ENCODE data around the gene GATAD2A.

GATAD2A gene

DNA sequence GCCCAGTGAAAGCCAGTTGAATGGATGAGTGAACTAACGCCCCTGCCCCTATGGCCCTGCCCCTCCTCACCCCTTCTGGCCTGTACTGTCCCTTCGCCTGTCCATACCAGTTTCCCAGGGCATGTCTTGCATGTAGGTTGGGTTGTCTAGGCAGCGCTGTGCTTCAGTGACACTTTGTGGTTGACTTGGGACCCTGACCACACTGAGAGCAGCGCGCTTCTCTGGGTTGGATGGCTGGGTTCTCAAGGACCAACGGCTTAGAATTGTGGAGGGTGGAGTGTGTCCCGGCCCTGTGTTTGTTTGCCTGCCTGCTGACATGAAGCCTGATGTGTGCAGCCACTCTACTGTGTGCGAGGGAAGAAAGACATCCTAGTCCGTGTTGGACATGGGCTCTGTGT lies 15.8 kb downstream of the GATAD2A start:
- no peak for TF ChIP-seq POLR2A (IDR thresholded peaks at IDR 0.05; ENCODE audit: low read depth, low read length)
- DNase-seq (ENCODE audit: insufficient read length, low spot score) (no peak), FAIRE-seq (no peak)

DNA sequence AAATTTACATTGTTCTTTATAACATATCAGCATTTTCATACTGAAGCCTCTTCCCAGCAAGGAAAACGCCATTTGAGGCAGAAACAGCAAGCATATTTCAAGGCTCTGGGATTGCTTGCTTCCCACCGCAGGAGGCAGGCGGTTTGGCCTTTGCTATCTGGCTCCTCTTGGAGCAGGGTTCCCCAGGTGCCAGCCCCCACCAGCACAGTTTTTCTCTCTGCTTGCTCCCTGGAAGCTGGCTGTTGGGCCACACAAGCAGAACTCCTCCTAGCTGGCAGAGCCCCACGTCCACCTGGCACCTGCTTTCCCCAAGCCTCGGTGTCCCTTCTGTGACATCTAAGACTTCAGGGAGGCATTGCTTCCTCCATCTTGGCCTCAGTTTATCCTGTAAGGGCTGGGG lies 16.7 kb downstream of the GATAD2A start:
- DNase-seq (ENCODE audit: insufficient read length, low spot score) (no peak), FAIRE-seq (no peak)
- no peak for TF ChIP-seq POLR2A (IDR thresholded peaks at IDR 0.05; ENCODE audit: low read depth, low read length)

DNA sequence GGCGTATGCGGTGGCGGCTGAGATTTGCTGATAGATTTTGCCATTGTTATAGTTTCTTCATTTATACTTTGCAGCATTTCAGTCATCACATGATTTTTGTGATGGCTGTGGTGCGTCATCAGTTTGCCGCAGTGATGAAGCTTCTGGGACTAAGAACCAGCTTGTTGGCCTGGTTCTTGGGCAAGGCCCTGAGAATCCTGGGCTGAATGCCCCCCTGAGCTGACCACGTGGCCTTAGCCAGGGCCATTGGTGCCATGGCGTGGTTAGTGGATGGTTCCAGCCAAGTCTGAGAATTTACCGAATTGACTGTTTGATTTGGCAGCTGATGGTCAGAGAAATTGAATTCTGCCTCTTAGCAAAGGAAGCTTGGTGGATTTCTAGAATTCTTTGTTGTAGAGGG lies 17.8 kb downstream of the GATAD2A start:
- FAIRE-seq (no peak), DNase-seq (ENCODE audit: insufficient read length, low spot score) (no peak)
- no peak for TF ChIP-seq POLR2A (IDR thresholded peaks at IDR 0.05; ENCODE audit: low read depth, low read length)

DNA sequence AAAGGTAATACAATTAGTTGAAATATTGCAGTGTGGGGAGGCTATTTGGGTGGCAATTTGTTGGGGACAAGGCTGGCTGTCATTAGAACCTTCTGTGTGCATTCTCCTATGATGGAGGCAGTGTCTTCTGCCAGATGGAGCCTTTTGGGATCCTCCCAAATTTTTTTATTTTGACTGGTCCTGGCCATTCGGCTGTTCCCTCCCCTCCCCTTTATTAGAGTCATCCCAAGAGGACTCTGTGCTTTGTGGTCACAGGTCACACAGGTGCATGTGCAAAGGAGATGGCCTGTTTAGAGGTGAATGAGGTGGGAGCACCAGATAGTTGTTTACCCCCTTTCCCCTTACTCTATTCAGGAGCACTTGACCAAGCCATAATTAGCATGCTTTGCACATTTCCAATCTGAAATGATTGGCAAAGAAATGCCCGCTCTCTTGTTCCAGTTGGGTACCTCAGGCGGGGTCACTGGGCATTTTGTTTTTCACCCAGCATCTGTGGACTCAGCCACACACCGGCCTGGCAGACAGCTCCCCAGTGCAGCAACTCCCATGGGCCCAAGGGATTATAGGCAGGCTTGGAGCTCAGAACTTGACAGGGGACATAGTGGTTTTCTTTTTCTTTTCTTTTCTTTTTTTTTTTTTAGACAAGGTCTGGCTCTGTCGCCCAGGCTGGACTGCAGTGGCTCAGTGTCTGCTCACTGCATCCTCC lies 19.8 kb downstream of the GATAD2A start:
- no peak for FAIRE-seq
- no peak for TF ChIP-seq POLR2A (IDR thresholded peaks at IDR 0.05; ENCODE audit: low read depth, low read length)
- DNase-seq (ENCODE audit: insufficient read length, low spot score) = no peak

DNA sequence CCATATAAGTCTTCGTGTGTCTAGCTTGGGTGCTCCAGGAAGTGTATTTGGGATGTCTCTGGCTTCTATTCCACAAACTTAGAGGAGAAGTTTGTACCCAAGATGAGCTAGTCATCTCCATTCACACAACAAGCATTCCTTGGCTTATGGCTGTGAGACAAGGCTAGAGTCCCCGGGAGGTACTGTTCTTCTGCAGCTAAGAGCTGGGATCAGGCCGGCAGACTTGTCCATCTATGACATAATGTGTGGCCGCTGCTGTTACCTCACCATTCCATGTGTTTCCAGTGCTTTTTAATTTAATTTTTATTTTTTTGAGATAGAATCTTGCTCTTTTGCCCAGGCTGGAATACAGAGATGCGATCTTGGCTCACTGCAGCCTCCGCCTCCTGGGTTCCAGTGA lies 20.7 kb downstream of the GATAD2A start:
- TF ChIP-seq POLR2A (IDR thresholded peaks at IDR 0.05; ENCODE audit: low read depth, low read length) = no peak

DNA sequence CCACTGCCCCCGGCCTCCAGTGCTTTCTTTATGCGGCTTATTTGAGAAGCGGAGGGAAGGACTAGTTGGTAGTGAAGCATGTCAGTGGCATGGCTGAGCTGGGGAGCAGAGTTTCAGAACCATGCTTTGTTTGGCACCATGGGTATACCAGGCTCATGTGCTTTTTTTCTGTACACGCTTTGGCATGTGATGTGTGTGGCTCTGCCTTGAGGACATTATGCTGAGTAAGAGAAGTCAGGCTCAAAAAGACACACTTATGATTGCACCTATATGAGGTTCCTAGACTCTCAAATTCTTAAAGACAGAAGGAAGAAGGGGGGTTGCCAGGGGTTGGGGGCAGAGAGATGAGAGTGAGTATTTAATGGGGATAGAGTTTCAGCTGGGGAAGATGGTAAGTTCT lies 21.3 kb downstream of the GATAD2A start:
- TF ChIP-seq POLR2A (IDR thresholded peaks at IDR 0.05; ENCODE audit: low read depth, low read length) = no peak
- FAIRE-seq (no peak), DNase-seq (ENCODE audit: insufficient read length, low spot score) (no peak)

More for the DNA sequence above, 20.7 kb downstream of the GATAD2A start:
- no peak for DNase-seq (ENCODE audit: insufficient read length, low spot score)
- FAIRE-seq = no peak

DNA sequence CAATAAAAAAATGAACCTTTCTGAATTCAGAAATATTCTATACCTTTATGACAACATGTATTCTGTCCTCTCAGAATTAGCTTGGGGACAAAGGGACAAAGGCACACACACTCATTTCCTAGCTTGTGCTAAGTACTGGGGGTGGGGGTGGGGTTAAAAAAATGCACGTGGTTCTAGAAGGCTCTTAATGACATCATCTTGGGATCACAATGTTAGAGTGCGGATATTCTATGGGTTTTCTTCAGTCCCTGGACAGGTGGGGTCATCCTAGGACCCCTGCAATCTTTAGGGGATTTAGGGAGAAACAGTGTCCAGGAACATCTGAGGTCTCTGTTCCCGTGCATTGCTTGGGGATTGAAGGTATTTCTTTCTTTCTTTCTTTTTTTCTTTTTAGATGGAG lies 21.8 kb downstream of the GATAD2A start:
- TF ChIP-seq POLR2A (IDR thresholded peaks at IDR 0.05; ENCODE audit: low read depth, low read length) = no peak
- FAIRE-seq (no peak), DNase-seq (ENCODE audit: insufficient read length, low spot score) (no peak)

DNA sequence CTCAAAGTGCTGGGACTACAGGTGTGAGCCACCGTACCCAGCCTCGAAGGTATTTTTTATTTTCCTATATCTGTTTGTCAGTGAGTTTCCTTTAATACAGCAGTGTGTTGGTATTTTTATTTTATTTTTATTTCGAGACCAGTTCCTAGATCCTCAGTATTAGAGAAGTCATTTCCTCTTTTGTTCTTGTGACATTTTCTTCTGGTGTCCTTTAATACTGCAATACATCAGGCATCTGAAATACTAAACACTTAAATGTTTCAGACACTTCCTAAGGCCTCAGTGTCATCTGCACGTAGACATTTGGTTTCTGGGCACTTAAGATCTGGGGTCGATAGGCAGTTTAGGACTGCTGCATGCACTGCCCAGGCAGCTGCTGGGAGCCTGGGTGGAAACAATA lies 22.5 kb downstream of the GATAD2A start:
- FAIRE-seq (no peak), DNase-seq (ENCODE audit: insufficient read length, low spot score) (no peak)
- TF ChIP-seq POLR2A (IDR thresholded peaks at IDR 0.05; ENCODE audit: low read depth, low read length) = no peak

DNA sequence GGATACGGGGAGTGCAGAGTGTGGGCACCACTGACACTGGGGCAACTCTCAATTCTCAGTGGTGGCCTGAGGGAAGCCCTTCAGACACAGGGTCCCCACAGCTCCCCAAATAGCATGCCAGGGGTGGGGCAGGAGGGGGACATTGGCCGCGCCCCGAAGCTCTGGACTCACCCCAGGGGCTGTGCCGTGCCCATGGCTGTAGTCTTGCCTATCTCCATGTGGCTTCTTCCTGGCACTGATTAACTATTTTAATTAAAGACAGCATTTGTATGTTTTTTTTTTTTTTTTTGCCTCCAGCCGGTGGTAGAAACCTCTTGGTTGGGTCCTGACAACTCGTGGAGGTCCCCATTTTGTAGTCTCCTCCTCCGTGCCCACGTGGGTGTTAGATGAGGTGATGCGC lies 23.3 kb downstream of the GATAD2A start:
- TF ChIP-seq POLR2A (IDR thresholded peaks at IDR 0.05; ENCODE audit: low read depth, low read length) = no peak
- FAIRE-seq (no peak), DNase-seq (ENCODE audit: insufficient read length, low spot score) (no peak)

DNA sequence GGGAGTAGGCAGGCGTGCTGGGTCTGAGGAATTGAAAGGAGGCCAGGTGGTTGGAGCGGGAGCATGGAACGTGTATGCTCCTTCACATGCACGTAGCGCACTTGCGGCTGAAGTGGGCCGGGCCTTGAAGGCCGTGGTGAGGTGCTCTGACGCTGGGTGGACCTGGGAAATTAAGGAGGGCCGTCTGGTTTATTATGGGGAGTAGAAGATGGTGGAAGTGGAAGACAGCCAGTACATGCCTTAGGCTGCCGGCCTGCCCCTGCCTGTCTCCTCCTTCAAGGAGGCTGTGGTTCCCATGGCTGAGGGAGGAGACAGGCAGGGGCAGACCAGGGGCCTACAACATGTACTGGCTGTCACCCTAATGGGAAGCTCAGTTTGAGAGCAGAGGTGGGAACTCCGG lies 23.9 kb downstream of the GATAD2A start:
- no peak for TF ChIP-seq POLR2A (IDR thresholded peaks at IDR 0.05; ENCODE audit: low read depth, low read length)
- no peak for DNase-seq (ENCODE audit: insufficient read length, low spot score)
- no peak for FAIRE-seq

DNA sequence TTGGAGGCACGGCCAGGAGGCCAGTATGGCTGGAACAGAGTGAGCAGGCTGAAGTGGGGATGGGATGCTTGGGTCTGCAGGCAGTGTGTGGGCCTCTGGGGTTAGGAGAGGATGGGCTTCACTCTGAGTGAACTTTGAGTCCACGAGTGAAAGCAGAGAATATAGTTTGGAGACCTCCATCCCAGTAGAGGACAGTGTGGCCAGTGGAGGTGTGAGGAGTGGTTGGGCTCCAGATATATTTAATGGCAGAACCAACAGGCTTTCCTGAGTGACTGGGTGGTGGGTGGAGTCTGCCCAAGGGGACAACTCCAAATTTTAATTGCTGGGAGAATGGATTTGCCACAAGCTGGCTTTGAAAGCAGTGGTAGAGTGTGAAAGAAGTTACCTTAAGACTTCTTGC lies 27.3 kb downstream of the GATAD2A start:
- TF ChIP-seq POLR2A (IDR thresholded peaks at IDR 0.05; ENCODE audit: low read depth, low read length) = no peak
- no peak for DNase-seq (ENCODE audit: insufficient read length, low spot score)
- FAIRE-seq = no peak

DNA sequence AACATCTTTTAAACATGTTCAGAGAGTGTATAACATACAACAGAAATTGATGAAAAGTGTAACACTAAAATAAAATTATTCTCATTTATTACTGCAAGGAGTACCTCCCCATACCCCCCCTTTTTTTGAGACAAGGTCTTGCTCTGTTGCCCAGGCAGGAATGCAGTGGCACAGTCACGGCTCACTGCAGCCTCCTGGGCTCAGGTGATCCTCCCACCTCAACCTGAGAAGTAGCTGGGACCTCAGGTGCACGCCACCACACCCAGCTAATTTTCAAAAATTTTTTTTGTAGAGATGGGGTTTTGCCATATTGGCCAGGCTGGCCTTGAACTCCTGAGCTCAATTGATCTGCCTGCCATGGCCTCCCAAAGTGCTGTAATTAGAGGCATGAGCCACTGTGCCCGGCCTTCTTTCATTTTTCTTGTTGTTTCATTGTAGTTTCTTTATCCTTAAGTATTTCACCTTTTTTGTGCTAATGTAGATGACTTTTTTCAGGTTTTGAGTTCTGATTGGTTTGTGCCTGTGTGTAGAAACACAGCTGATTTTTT lies 28.3 kb downstream of the GATAD2A start:
- no peak for TF ChIP-seq POLR2A (IDR thresholded peaks at IDR 0.05; ENCODE audit: low read depth, low read length)
- FAIRE-seq = no peak

DNA sequence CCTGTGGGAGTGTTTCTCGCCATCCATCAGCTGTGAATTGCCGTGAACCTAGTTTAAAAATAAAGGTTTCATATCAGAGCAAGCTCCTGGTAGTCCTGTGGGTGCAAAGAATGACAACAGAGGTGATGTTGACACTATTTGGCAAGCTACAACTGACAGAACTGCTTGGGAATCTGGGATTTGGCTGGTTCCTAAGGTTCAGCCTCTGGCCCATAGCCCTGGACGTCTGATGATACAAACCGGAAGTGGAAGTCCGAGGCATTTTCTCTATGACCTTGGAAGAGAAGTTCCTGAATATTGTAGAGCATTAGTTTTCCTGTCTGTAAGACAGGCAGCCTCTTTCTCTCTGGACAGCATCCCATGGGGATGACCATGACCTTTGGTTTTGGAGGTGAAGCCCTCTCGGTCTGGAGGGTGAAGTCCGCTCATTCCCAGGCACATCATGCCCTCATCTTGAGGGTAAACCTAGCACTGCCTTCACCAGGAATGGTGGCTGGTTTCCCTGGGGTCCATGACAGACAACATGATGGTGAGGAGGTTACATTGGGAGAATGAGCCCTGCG lies 29.1 kb downstream of the GATAD2A start:
- no peak for FAIRE-seq
- no peak for TF ChIP-seq POLR2A (IDR thresholded peaks at IDR 0.05; ENCODE audit: low read depth, low read length)
- DNase-seq (ENCODE audit: insufficient read length, low spot score) = no peak

More for the DNA sequence above, 28.3 kb downstream of the GATAD2A start:
- no peak for DNase-seq (ENCODE audit: insufficient read length, low spot score)

DNA sequence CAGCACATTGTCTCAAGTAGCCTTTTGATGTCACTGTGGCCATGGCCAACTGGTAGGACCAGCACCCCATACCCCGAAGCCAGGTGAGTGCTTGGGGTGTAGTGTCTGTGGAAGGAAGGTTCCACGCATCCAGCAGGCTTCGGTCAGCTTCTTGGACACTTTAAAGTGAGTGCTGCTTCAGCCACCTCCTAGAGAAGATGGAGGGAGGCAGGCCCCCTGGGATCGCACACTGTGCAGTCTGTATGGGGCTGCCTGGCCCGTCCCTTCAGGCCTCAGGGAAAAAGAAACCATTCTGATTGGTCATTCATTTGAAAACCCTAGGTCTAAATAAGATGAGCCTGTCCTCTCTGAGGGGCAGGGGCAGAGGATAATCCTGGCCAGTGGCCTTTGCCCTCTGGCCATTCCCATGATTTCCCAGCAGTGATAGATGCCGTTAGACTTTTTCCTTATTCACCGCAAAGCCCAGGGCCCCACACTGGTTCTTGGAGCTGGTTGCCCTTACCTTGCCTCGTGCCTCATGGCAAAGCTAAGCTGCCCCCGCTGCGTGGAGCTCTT lies 30.7 kb downstream of the GATAD2A start:
- FAIRE-seq = no peak
- no peak for TF ChIP-seq POLR2A (IDR thresholded peaks at IDR 0.05; ENCODE audit: low read depth, low read length)
- DNase-seq (ENCODE audit: insufficient read length, low spot score) = no peak
